Loucy (cell line): ENCODE measurements around the gene CNTNAP2.

Experiments
- H2AFZ ChIP-seq: fragments of 200-600 bp; sonication (generic); 2 replicates; pipeline ENCODE4 v1.6.0; 2016; ENCODE audit warnings: antibody characterized with exemption, mild to moderate bottlenecking, low read length, moderate library complexity
- H3F3A ChIP-seq: fragments of 200-600 bp; 2 replicates; pipeline ENCODE4 v1.6.0; 2016; ENCODE audit warnings: antibody characterized with exemption, low read depth, mild to moderate bottlenecking
- H3K27me3 ChIP-seq: fragments of 200-600 bp; sonication (generic); 2 replicates; pipeline ENCODE4 v1.6.1; 2014; ENCODE audit warnings: low read length, mild to moderate bottlenecking; ENCODE audit not compliant: insufficient read depth, poor library complexity, severe bottlenecking
- H3K36me3 ChIP-seq: fragments of 200-600 bp; sonication (generic); 2 replicates; pipeline ENCODE4 v1.6.1; 2016; ENCODE audit warnings: low read length; ENCODE audit not compliant: insufficient read depth
- H3K4me1 ChIP-seq: fragments of 200-600 bp; sonication (generic); 2 replicates; pipeline ENCODE4 v1.5.1; 2014; ENCODE audit warnings: low read length, mild to moderate bottlenecking; ENCODE audit not compliant: insufficient read depth, poor library complexity, severe bottlenecking
- H3K4me2 ChIP-seq: fragments of 200-600 bp; sonication (generic); 2 replicates; pipeline ENCODE4 v1.6.0; 2014; ENCODE audit warnings: antibody characterized with exemption, low read length, low read depth, mild to moderate bottlenecking; ENCODE audit not compliant: poor library complexity, severe bottlenecking
- H3K4me3 ChIP-seq: fragments of 200-600 bp; sonication (generic); 2 replicates; pipeline ENCODE4 v1.5.1; 2014; ENCODE audit warnings: low read length, mild to moderate bottlenecking, mixed read lengths; ENCODE audit not compliant: poor library complexity, severe bottlenecking
- H3K79me2 ChIP-seq: fragments of 200-600 bp; sonication (generic); 2 replicates; pipeline ENCODE4 v1.6.1; 2014; ENCODE audit warnings: low read length; ENCODE audit not compliant: insufficient read depth
- H3K9ac ChIP-seq: fragments of 200-600 bp; sonication (generic); 2 replicates; pipeline ENCODE4 v1.6.0; 2014; ENCODE audit warnings: mild to moderate bottlenecking, low read depth, low read length, moderate library complexity; ENCODE audit not compliant: poor library complexity, severe bottlenecking
- H3K9me2 ChIP-seq: fragments of 200-600 bp; sonication (generic); replicated peaks from 2 replicates; pipeline ENCODE4 v1.6.1; 2016; ENCODE audit warnings: low read depth, low read length, mixed read lengths
- H3K9me3 ChIP-seq: fragments of 200-600 bp; sonication (generic); 2 replicates; pipeline ENCODE4 v1.6.1; 2014; ENCODE audit warnings: mild to moderate bottlenecking, antibody characterized with exemption, low read length, low read depth; ENCODE audit not compliant: insufficient read depth
- H4K20me1 ChIP-seq: fragments of 200-600 bp; sonication (generic); 2 replicates; pipeline ENCODE4 v1.6.0; 2014; ENCODE audit warnings: antibody characterized with exemption, low read length, mild to moderate bottlenecking; ENCODE audit not compliant: insufficient read depth, poor library complexity, severe bottlenecking
- CTCF ChIP-seq: fragments of 200-600 bp; sonication (generic); conservative IDR thresholded peaks from 2 replicates; pipeline ENCODE4 v1.5.1; 2014; ENCODE audit warnings: mild to moderate bottlenecking, antibody characterized with exemption, low read length
- EZH2phosphoT487 ChIP-seq: fragments of 200-600 bp; IDR thresholded peaks from 2 replicates; pipeline ENCODE4 v1.6.1; 2018; ENCODE audit warnings: antibody characterized with exemption, mild to moderate bottlenecking, moderate library complexity, borderline replicate concordance

The CNTNAP2 gene

GRCh38 chr7:147804032-147804431 lies 1687.4 kb downstream of the CNTNAP2 start:
- Histone ChIP-seq H3K4me3 (no peak overlapping the region), H4K20me1 (no peaks in the 10 kb centered on the region), H3K36me3 (no peaks in the 10 kb centered on the region), H3K9ac (no peak overlapping the region), H3K4me1 (no peaks in the 10 kb centered on the region), H2AFZ (no peak overlapping the region), H3K9me2 (no peaks in the 10 kb centered on the region), H3K9me3 (peaks cover 3% of the 10 kb centered on the region; the same call in 1 of the 2 replicates), H3K4me2 (no peak overlapping the region), H3K79me2 (no peaks in the 10 kb centered on the region), H3K27me3 (no peaks in the 10 kb centered on the region), H3F3A (no peaks in the 10 kb centered on the region)
- no peak for TF ChIP-seq EZH2phosphoT487
- no peak for TF ChIP-seq CTCF

- Histone ChIP-seq H3K79me2 (no peaks in the 10 kb centered on the region), H3K4me3 (no peak overlapping the region), H3K4me1 (no peaks in the 10 kb centered on the region), H3K9me2 (no peaks in the 10 kb centered on the region), H3F3A (no peaks in the 10 kb centered on the region), H4K20me1 (no peaks in the 10 kb centered on the region), H3K9ac (no peak overlapping the region), H2AFZ (no peak overlapping the region), H3K36me3 (no peaks in the 10 kb centered on the region), H3K27me3 (no peaks in the 10 kb centered on the region), H3K9me3 (peaks cover 3% of the 10 kb centered on the region; the same call in 1 of the 2 replicates), H3K4me2 (no peak overlapping the region)
- TF ChIP-seq CTCF (no peak), EZH2phosphoT487 (no peak)
These were observed 1689.5 kb downstream of the CNTNAP2 start for GRCh38 chr7:147805996-147806576.

GRCh38 chr7:147809786-147810185 lies 1693.2 kb downstream of the CNTNAP2 start:
- H3K4me1 ChIP-seq, result no peaks in the 10 kb centered on the region
- TF ChIP-seq EZH2phosphoT487 (no peak), CTCF (no peak)

More at GRCh38 chr7:147809786-147810185, 1693.2 kb downstream of the CNTNAP2 start:
- no peak overlapping the region for H2AFZ ChIP-seq
- no peaks in the 10 kb centered on the region for H3K9me2 ChIP-seq
- no peak overlapping the region for H3K9ac ChIP-seq
- H3F3A ChIP-seq, result no peaks in the 10 kb centered on the region
- no peak overlapping the region for H3K4me2 ChIP-seq
- no peaks in the 10 kb centered on the region for H4K20me1 ChIP-seq
- no peaks in the 10 kb centered on the region for H3K27me3 ChIP-seq
- no peak overlapping the region for H3K4me3 ChIP-seq
- no peaks in the 10 kb centered on the region for H3K79me2 ChIP-seq
- H3K9me3 ChIP-seq, result peaks cover 3% of the 10 kb centered on the region; the same call in 1 of the 2 replicates
- no peaks in the 10 kb centered on the region for H3K36me3 ChIP-seq
